GM12878 (cell line): Measurements from ENCODE around the gene SPATA32. TPM values are rescaled to one million over a fixed set of nuclear protein-coding genes. Genes with fewer than 3 reads are reported as not detected.

Experiments used
- ATAC-seq: fragments of 200-7000 bp; cut with Tn5 transposase; 3 replicates; pipeline ENCODE4 v1.9.1; 2020; ENCODE audit warnings: mild to moderate bottlenecking, moderate library complexity
- BruUV-seq: library from RNA; stranded (reverse); fragments of 400-500 nt; replicated peaks from 2 replicates; lab custom pipeline; 2021; lab: Mats Ljungman, UMichigan
- CTCF ChIA-PET: fragments of 300-600 bp; sonication (Branson Sonifier 250); formaldehyde crosslinking; extraction: SDS; loops from one replicate; lab custom pipeline; 2021; ENCODE audit warnings: inconsistent platforms; lab: Yijun Ruan, JAX
- POLR2A ChIA-PET: fragments of 350-600 bp; formaldehyde crosslinking; extraction: SDS; loops from one replicate; lab custom pipeline; 2021; ENCODE audit warnings: inconsistent platforms; lab: Charles Lee
- RAD21 ChIA-PET: fragments of 300-600 bp; sonication (Branson Sonifier 250); formaldehyde crosslinking; loops from one replicate; lab custom pipeline; 2023; ENCODE audit warnings: antibody characterized with exemption; ENCODE audit not compliant: unreplicated experiment; lab: Charles Lee
- SMC1A ChIA-PET: fragments of 300-600 bp; sonication (Branson Sonifier 250); formaldehyde crosslinking; loops from one replicate; lab custom pipeline; 2023; ENCODE audit not compliant: unreplicated experiment, uncharacterized antibody; lab: Charles Lee
- DNase-seq: peaks from one replicate; pipeline ENCODE4 v3.0.0-alpha.2; 2011; ENCODE audit warnings: low read depth, low spot score
- FAIRE-seq: peaks from 3 replicates; lab custom pipeline; 2011; peaks lifted over from hg19 to GRCh38; lab: Jason Lieb, UNC
- H2AFZ ChIP-seq: 2 replicates; pipeline ENCODE4 v1.6.0; 2011; ENCODE audit warnings: low read depth, low read length, control low read depth; ENCODE audit not compliant: control insufficient read depth
- H3K27ac ChIP-seq: 2 replicates; pipeline ENCODE4 v1.5.1; 2011; ENCODE audit warnings: control low read depth; ENCODE audit not compliant: control insufficient read depth, insufficient read depth
- H3K27me3 ChIP-seq, 2 experiments: replicated peaks in 1 of 2; 2 replicates each; pipeline versions ENCODE4 v1.6.0 to v1.6.1; 2011; ENCODE audit warnings: low read length in 1 of 2; ENCODE audit not compliant: control insufficient read depth in 2 of 2, insufficient read depth in 2 of 2
- H3K36me3 ChIP-seq, 2 experiments: 2 replicates each; pipeline ENCODE4 v1.5.1; 2011; ENCODE audit warnings: low read length in 1 of 2; ENCODE audit not compliant: control insufficient read depth in 2 of 2, insufficient read depth in 2 of 2
- H3K4me1 ChIP-seq: 2 replicates; pipeline ENCODE4 v1.6.1; 2011; ENCODE audit warnings: mild to moderate bottlenecking, low read length, moderate library complexity, mixed read lengths; ENCODE audit not compliant: control insufficient read depth, insufficient read depth
- H3K4me2 ChIP-seq: 2 replicates; pipeline ENCODE4 v1.6.0; 2011; ENCODE audit warnings: control low read depth; ENCODE audit not compliant: control insufficient read depth, insufficient read depth
- H3K4me3 ChIP-seq: fragments of 200-600 bp; sonication (generic); 2 replicates; pipeline ENCODE4 v1.5.1; 2016
- H3K79me2 ChIP-seq: 2 replicates; pipeline ENCODE4 v1.6.0; 2011; ENCODE audit warnings: low read length; ENCODE audit not compliant: control insufficient read depth, insufficient read depth
- H3K9ac ChIP-seq: 2 replicates; pipeline ENCODE4 v1.8.0; 2011; ENCODE audit warnings: low read length, control low read depth, mixed read lengths; ENCODE audit not compliant: control insufficient read depth, insufficient read depth
- H3K9me3 ChIP-seq: replicated peaks from 3 replicates; pipeline ENCODE4 v1.5.1; 2011; ENCODE audit warnings: mild to moderate bottlenecking, low read length; ENCODE audit not compliant: control insufficient read depth, insufficient read depth
- H4K20me1 ChIP-seq: 2 replicates; pipeline ENCODE4 v1.6.0; 2011; ENCODE audit not compliant: control insufficient read depth, insufficient read depth
- BACH1 ChIP-seq: fragments of 450-650 bp; IDR thresholded peaks from 2 replicates; pipeline ENCODE4 v1.6.1; 2017; ENCODE audit warnings: mild to moderate bottlenecking, borderline replicate concordance
- CEBPB ChIP-seq, 2 experiments: fragments of 150-350 bp in 1 of 2; IDR thresholded peaks; 2 replicates each; pipeline ENCODE4 v1.6.1; 2012 to 2014; ENCODE audit warnings: low read depth in 2 of 2, low read length in 2 of 2, borderline replicate concordance in 1 of 2, inconsistent platforms in 1 of 2
- ZNF622 ChIP-seq: fragments of 450-650 bp; IDR thresholded peaks from 2 replicates; pipeline ENCODE4 v1.6.1; 2017; ENCODE audit warnings: mild to moderate bottlenecking, inconsistent platforms
- ZNF687 ChIP-seq: fragments of 450-650 bp; IDR thresholded peaks from 2 replicates; pipeline ENCODE4 v1.6.1; 2017; ENCODE audit warnings: mild to moderate bottlenecking, moderate library complexity
- WGBS: methylation state at CpG from one replicate; pipeline ENCODE4 v1.1.6; 2016; ENCODE audit warnings: low lambda C conversion rate; ENCODE audit not compliant: insufficient replicate concordance, insufficient coverage; ENCODE audit errors: missing lambda C conversion rate; 5-methylcytosine and 5-hydroxymethylcytosine counted together
- in situ Hi-C: fragments of 300-500 bp; cut with MboI; formaldehyde crosslinking; loops from 9 replicates; pipeline ENCODE4 v1.14.3; 2018; ENCODE audit warnings: mixed read lengths
- intact Hi-C: fragments of 100-400 bp; cut with micrococcal nuclease; formaldehyde crosslinking; loops from one replicate; pipeline ENCODE4 v1.14.2; 2022; ENCODE audit not compliant: unreplicated experiment
- polyA plus RNA-seq, 11 experiments: library from polyadenylated mRNA; depleted of rRNA in 4 of 11; unstranded in 6 of 11; stranded (reverse) in 5 of 11; fragments of >200 nt; fragmentation: Nextera tagmentation in 4 of 11; fragmentation: Illumina TruSeq in 1 of 11; extraction: Ambion mirVana in 4 of 11; extraction: Trizol in 1 of 11; gene quantifications; 1 replicate in 1 of 11; 2 replicates in 10 of 11; pipeline versions ENCODE4 v1.2.1 to v1.2.3, GENCODE V29; 2011 to 2016; ENCODE audit warnings: inconsistent platforms in 2 of 11, missing spikeins in 2 of 11, low read depth in 1 of 11
- total RNA-seq, 4 experiments: library from RNA; depleted of rRNA in 3 of 4; stranded (reverse); fragments of >200 nt in 3 of 4; fragmentation: Illumina TruSeq in 1 of 4; extraction: Trizol in 1 of 4; gene quantifications; 2 replicates each; pipeline versions ENCODE4 v1.2.1 to v1.2.3, GENCODE V29; 2013 to 2021

SPATA32 gene
- total and polyA plus RNA-seq, 10 of the 15 experiments (the other 5 are each of a cell fraction or from before 2014, with no cell fraction given) = 0.03 to 0.35 (median 0.11) TPM; not detected in 3

- ChIA-PET SMC1A (interaction anchor here (1.7 kb wide), 1 partner anchor 105 kb away, joined by 4 read pairs; no protein-coding TSS in a partner anchor), POLR2A (interaction anchor here (0.7 kb wide), 1 partner anchor 130 kb away, joined by 5 read pairs; no protein-coding TSS in a partner anchor), CTCF (interaction anchor here (1.3 to 6.2 kb wide), 2 partner anchors 32 to 44 kb away, joined by 3 to 194 read pairs; partner anchors contain the start of gene MAP3K14), RAD21 (interaction anchor here (6.2 kb wide), 1 partner anchor 103 kb away, joined by 150 read pairs; no protein-coding TSS in a partner anchor)
- no peak overlapping the region for H3K4me2 ChIP-seq
- intact Hi-C loops (loop anchor here (5.0 kb wide), 1 partner anchor 58 kb away; the partner anchor contains the start of gene FMNL1), in situ Hi-C loops (loop anchor here (5.0 kb wide), 1 partner anchor 107 kb away; no protein-coding TSS in a partner anchor)
- no TSS peak for BruUV-seq
- ATAC-seq (no peak), FAIRE-seq (no peak), DNase-seq (no peak)
- 98% methylated on average over 3 of the region's 3 CpGs for WGBS
- no peak overlapping the region for H2AFZ ChIP-seq
- H3K27ac ChIP-seq = no peak overlapping the region
- H4K20me1 ChIP-seq = no peaks in the 10 kb centered on the region
- peaks cover 4% of the 10 kb centered on the region; the same call in 1 of the 2 replicates for H3K4me1 ChIP-seq
- H3K4me3 ChIP-seq = no peak overlapping the region
- H3K9me3 ChIP-seq = no peaks in the 10 kb centered on the region
- no peaks in the 10 kb centered on the region for H3K79me2 ChIP-seq
- H3K9ac ChIP-seq = no peak overlapping the region
- TF ChIP-seq CEBPB (IDR thresholded peaks at IDR 0.05; ENCODE audit: borderline replicate concordance in 1 of 2, low read depth in 2 of 2, low read length in 2 of 2) (no peak), ZNF622 (no peak), BACH1 (no peak), ZNF687 (no peak)
- peaks cover 22 to 23% of the 10 kb centered on the region in 2 experiments for H3K36me3 ChIP-seq
- H3K27me3 ChIP-seq = no peaks in the 10 kb centered on the region
Measured at GRCh38 chr17:45279898-45280297, 18.0 kb upstream of the SPATA32 start.
